HepG2 (cell line): Measurements from ENCODE around the gene ASB3. TPM values are rescaled to one million over a fixed set of nuclear protein-coding genes. Genes with fewer than 3 reads are reported as not detected.

Source experiments
- DNMT1 ChIP-seq: sonication (generic); formaldehyde crosslinking; IDR thresholded peaks from 2 replicates; pipeline ENCODE4 v1.5.1; 2020; ENCODE audit warnings: mild to moderate bottlenecking, missing genetic modification reagents
- ETV5 ChIP-seq: IDR thresholded peaks from 2 replicates; pipeline ENCODE4 v1.6.1; 2018; ENCODE audit warnings: missing biosample characterization, missing genetic modification reagents, inconsistent platforms, borderline replicate concordance
- PCBP2 ChIP-seq: fragments of 200-400 bp; formaldehyde crosslinking; optimal IDR thresholded peaks from 2 replicates; pipeline ENCODE3; 2018; ENCODE audit warnings: low read length, low read depth; ENCODE audit not compliant: poor library complexity, severe bottlenecking
- ZNF225 ChIP-seq: sonication (generic); formaldehyde crosslinking; IDR thresholded peaks from 2 replicates; pipeline ENCODE4 v1.4.0; 2020; ENCODE audit warnings: mild to moderate bottlenecking, missing genetic modification reagents
- ZNF264 ChIP-seq: sonication (generic); formaldehyde crosslinking; IDR thresholded peaks from 2 replicates; pipeline ENCODE4 v1.4.0; 2020; ENCODE audit warnings: missing genetic modification reagents
- ZNF543 ChIP-seq: sonication (generic); formaldehyde crosslinking; IDR thresholded peaks from 2 replicates; pipeline ENCODE4 v1.4.0; 2020; ENCODE audit warnings: mild to moderate bottlenecking, missing genetic modification reagents
- ZNF777 ChIP-seq: sonication (generic); formaldehyde crosslinking; IDR thresholded peaks from 2 replicates; pipeline ENCODE4 v1.4.0; 2020; ENCODE audit warnings: missing genetic modification reagents
- polyA plus RNA-seq, 8 experiments: library from polyadenylated mRNA; depleted of rRNA in 3 of 8; stranded (reverse) in 7 of 8; unstranded in 1 of 8; fragments of >200 nt; fragmentation: Illumina TruSeq in 4 of 8; extraction: Trizol in 4 of 8; gene quantifications; 2 replicates each; pipeline versions ENCODE4 v1.2.1 to v1.2.3, GENCODE V29; 2011 to 2016; ENCODE audit warnings: low read depth in 4 of 8, missing spikeins in 1 of 8, mixed read lengths in 1 of 8; ENCODE audit not compliant: insufficient read depth in 1 of 8
- total RNA-seq, 5 experiments: library from RNA; depleted of rRNA; stranded (reverse); fragments of >200 nt; fragmentation: Illumina TruSeq; extraction: Trizol; gene quantifications; 2 replicates each; pipeline ENCODE4 v1.2.3, GENCODE V29; 2016; ENCODE audit warnings: low read depth in 1 of 5
- TF ChIP-seq, protein P1 (sequence below): sonication (generic); formaldehyde crosslinking; IDR thresholded peaks from 2 replicates; pipeline ENCODE4 v1.4.0; 2020; ENCODE audit warnings: missing genetic modification reagents, borderline replicate concordance
- TF ChIP-seq, protein P2 (sequence below): sonication (generic); formaldehyde crosslinking; IDR thresholded peaks from 2 replicates; pipeline ENCODE4 v1.4.0; 2020; ENCODE audit warnings: missing genetic modification reagents
- TF ChIP-seq, protein P3 (sequence below): IDR thresholded peaks from 2 replicates; pipeline ENCODE4 v1.6.1; 2016; ENCODE audit warnings: missing genetic modification reagents, missing compliant biosample characterization
- TF ChIP-seq, protein P4 (sequence below): sonication (generic); formaldehyde crosslinking; IDR thresholded peaks from 2 replicates; pipeline ENCODE4 v1.4.0; 2020; ENCODE audit warnings: mild to moderate bottlenecking, missing genetic modification reagents
- TF ChIP-seq, protein P5 (sequence below): IDR thresholded peaks from 2 replicates; pipeline ENCODE4 v1.6.1; 2016; ENCODE audit warnings: low read depth, missing genetic modification reagents, missing compliant biosample characterization

Gene ASB3
- total and polyA plus RNA-seq, 2 of the 13 experiments (the other 11 are each of a cell fraction or from before 2014, with no cell fraction given), result 40.1 to 41.8 TPM

- TF ChIP-seq, protein P1, sequence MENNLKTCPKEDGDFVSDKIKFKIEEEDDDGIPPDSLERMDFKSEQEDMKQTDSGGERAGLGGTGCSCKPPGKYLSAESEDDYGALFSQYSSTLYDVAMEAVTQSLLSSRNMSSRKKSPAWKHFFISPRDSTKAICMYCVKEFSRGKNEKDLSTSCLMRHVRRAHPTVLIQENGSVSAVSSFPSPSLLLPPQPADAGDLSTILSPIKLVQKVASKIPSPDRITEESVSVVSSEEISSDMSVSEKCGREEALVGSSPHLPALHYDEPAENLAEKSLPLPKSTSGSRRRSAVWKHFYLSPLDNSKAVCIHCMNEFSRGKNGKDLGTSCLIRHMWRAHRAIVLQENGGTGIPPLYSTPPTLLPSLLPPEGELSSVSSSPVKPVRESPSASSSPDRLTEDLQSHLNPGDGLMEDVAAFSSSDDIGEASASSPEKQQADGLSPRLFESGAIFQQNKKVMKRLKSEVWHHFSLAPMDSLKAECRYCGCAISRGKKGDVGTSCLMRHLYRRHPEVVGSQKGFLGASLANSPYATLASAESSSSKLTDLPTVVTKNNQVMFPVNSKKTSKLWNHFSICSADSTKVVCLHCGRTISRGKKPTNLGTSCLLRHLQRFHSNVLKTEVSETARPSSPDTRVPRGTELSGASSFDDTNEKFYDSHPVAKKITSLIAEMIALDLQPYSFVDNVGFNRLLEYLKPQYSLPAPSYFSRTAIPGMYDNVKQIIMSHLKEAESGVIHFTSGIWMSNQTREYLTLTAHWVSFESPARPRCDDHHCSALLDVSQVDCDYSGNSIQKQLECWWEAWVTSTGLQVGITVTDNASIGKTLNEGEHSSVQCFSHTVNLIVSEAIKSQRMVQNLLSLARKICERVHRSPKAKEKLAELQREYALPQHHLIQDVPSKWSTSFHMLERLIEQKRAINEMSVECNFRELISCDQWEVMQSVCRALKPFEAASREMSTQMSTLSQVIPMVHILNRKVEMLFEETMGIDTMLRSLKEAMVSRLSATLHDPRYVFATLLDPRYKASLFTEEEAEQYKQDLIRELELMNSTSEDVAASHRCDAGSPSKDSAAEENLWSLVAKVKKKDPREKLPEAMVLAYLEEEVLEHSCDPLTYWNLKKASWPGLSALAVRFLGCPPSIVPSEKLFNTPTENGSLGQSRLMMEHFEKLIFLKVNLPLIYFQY (CRISPR knock-in tag), result peak; percentile 64
- TF ChIP-seq ZNF225 (CRISPR knock-in tag), result no peak
- no peak for TF ChIP-seq PCBP2
- peak; percentile 74 for TF ChIP-seq ETV5
- TF ChIP-seq, protein P2, sequence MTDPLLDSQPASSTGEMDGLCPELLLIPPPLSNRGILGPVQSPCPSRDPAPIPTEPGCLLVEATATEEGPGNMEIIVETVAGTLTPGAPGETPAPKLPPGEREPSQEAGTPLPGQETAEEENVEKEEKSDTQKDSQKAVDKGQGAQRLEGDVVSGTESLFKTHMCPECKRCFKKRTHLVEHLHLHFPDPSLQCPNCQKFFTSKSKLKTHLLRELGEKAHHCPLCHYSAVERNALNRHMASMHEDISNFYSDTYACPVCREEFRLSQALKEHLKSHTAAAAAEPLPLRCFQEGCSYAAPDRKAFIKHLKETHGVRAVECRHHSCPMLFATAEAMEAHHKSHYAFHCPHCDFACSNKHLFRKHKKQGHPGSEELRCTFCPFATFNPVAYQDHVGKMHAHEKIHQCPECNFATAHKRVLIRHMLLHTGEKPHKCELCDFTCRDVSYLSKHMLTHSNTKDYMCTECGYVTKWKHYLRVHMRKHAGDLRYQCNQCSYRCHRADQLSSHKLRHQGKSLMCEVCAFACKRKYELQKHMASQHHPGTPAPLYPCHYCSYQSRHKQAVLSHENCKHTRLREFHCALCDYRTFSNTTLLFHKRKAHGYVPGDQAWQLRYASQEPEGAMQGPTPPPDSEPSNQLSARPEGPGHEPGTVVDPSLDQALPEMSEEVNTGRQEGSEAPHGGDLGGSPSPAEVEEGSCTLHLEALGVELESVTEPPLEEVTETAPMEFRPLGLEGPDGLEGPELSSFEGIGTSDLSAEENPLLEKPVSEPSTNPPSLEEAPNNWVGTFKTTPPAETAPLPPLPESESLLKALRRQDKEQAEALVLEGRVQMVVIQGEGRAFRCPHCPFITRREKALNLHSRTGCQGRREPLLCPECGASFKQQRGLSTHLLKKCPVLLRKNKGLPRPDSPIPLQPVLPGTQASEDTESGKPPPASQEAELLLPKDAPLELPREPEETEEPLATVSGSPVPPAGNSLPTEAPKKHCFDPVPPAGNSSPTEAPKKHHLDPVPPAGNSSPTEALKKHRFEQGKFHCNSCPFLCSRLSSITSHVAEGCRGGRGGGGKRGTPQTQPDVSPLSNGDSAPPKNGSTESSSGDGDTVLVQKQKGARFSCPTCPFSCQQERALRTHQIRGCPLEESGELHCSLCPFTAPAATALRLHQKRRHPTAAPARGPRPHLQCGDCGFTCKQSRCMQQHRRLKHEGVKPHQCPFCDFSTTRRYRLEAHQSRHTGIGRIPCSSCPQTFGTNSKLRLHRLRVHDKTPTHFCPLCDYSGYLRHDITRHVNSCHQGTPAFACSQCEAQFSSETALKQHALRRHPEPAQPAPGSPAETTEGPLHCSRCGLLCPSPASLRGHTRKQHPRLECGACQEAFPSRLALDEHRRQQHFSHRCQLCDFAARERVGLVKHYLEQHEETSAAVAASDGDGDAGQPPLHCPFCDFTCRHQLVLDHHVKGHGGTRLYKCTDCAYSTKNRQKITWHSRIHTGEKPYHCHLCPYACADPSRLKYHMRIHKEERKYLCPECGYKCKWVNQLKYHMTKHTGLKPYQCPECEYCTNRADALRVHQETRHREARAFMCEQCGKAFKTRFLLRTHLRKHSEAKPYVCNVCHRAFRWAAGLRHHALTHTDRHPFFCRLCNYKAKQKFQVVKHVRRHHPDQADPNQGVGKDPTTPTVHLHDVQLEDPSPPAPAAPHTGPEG (CRISPR knock-in tag), result no peak
- TF ChIP-seq DNMT1 (CRISPR knock-in tag), result no peak
- peak; percentile 93 for TF ChIP-seq ZNF543 (CRISPR knock-in tag)
- TF ChIP-seq, protein P3, sequence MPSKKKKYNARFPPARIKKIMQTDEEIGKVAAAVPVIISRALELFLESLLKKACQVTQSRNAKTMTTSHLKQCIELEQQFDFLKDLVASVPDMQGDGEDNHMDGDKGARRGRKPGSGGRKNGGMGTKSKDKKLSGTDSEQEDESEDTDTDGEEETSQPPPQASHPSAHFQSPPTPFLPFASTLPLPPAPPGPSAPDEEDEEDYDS (CRISPR knock-in tag), result peak; percentile 64
- TF ChIP-seq, protein P4, sequence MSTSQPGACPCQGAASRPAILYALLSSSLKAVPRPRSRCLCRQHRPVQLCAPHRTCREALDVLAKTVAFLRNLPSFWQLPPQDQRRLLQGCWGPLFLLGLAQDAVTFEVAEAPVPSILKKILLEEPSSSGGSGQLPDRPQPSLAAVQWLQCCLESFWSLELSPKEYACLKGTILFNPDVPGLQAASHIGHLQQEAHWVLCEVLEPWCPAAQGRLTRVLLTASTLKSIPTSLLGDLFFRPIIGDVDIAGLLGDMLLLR (CRISPR knock-in tag), result no peak
- peak; percentile 91 for TF ChIP-seq ZNF264 (CRISPR knock-in tag)
- TF ChIP-seq, protein P5, sequence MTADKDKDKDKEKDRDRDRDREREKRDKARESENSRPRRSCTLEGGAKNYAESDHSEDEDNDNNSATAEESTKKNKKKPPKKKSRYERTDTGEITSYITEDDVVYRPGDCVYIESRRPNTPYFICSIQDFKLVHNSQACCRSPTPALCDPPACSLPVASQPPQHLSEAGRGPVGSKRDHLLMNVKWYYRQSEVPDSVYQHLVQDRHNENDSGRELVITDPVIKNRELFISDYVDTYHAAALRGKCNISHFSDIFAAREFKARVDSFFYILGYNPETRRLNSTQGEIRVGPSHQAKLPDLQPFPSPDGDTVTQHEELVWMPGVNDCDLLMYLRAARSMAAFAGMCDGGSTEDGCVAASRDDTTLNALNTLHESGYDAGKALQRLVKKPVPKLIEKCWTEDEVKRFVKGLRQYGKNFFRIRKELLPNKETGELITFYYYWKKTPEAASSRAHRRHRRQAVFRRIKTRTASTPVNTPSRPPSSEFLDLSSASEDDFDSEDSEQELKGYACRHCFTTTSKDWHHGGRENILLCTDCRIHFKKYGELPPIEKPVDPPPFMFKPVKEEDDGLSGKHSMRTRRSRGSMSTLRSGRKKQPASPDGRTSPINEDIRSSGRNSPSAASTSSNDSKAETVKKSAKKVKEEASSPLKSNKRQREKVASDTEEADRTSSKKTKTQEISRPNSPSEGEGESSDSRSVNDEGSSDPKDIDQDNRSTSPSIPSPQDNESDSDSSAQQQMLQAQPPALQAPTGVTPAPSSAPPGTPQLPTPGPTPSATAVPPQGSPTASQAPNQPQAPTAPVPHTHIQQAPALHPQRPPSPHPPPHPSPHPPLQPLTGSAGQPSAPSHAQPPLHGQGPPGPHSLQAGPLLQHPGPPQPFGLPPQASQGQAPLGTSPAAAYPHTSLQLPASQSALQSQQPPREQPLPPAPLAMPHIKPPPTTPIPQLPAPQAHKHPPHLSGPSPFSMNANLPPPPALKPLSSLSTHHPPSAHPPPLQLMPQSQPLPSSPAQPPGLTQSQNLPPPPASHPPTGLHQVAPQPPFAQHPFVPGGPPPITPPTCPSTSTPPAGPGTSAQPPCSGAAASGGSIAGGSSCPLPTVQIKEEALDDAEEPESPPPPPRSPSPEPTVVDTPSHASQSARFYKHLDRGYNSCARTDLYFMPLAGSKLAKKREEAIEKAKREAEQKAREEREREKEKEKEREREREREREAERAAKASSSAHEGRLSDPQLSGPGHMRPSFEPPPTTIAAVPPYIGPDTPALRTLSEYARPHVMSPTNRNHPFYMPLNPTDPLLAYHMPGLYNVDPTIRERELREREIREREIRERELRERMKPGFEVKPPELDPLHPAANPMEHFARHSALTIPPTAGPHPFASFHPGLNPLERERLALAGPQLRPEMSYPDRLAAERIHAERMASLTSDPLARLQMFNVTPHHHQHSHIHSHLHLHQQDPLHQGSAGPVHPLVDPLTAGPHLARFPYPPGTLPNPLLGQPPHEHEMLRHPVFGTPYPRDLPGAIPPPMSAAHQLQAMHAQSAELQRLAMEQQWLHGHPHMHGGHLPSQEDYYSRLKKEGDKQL (CRISPR knock-in tag), result peak; percentile 90
- no peak for TF ChIP-seq ZNF777 (CRISPR knock-in tag)
These were observed 40.0 kb upstream of the ASB3 start (continued) for GRCh38 chr2:53826587-53827397.
